PC-3 (cell line): ENCODE measurements around the gene TNKS1BP1. TPM values are rescaled to one million over a fixed set of nuclear protein-coding genes. Genes with fewer than 3 reads are reported as not detected.

Source experiments
- ATAC-seq: fragments of 200-7000 bp; cut with Tn5 transposase; 2 replicates; pipeline ENCODE4 v1.9.1; 2020; ENCODE audit warnings: mild to moderate bottlenecking, moderate library complexity
- BruUV-seq: library from RNA; stranded (reverse); fragments of 400-500 nt; replicated peaks from 2 replicates; lab custom pipeline; 2021; lab: Mats Ljungman, UMichigan
- CTCF ChIA-PET: fragments of 300-600 bp; sonication (Branson Sonifier 250); formaldehyde crosslinking; loops from one replicate; lab custom pipeline; 2022; ENCODE audit warnings: antibody characterized with exemption; lab: Charles Lee
- POLR2A ChIA-PET: fragments of 300-600 bp; sonication (Branson Sonifier 250); formaldehyde crosslinking; loops from one replicate; lab custom pipeline; 2022; ENCODE audit warnings: antibody characterized with exemption; ENCODE audit not compliant: unreplicated experiment; lab: Charles Lee
- DNase-seq: peaks from one replicate; pipeline ENCODE4 v3.0.0-alpha.2; 2015
- H2AFZ ChIP-seq: fragments of 300-600 bp; sonication (generic); 2 replicates; pipeline ENCODE4 v1.6.0; 2016; ENCODE audit warnings: antibody characterized with exemption, low read length
- H3F3A ChIP-seq: fragments of 300-600 bp; sonication (generic); one replicate; pipeline ENCODE4 v1.6.0; 2017; ENCODE audit warnings: antibody characterized with exemption, low read length, control low read depth, mild to moderate bottlenecking; ENCODE audit not compliant: unreplicated experiment
- H3K27ac ChIP-seq: fragments of 300-600 bp; sonication (generic); 2 replicates; pipeline ENCODE4 v1.5.1; 2016; ENCODE audit warnings: mild to moderate bottlenecking, low read length
- H3K27me3 ChIP-seq: fragments of 300-600 bp; sonication (generic); 2 replicates; pipeline ENCODE4 v1.6.1; 2016; ENCODE audit warnings: low read length, mixed read lengths
- H3K36me3 ChIP-seq: fragments of 300-600 bp; sonication (generic); 2 replicates; pipeline ENCODE4 v1.6.1; 2016; ENCODE audit warnings: low read depth, mixed run types, low read length, mixed read lengths
- H3K4me1 ChIP-seq: fragments of 300-600 bp; sonication (generic); 2 replicates; pipeline ENCODE4 v1.5.1; 2016; ENCODE audit warnings: low read length; ENCODE audit not compliant: insufficient read depth
- H3K4me2 ChIP-seq: fragments of 300-600 bp; sonication (generic); 2 replicates; pipeline ENCODE4 v1.6.0; 2016; ENCODE audit warnings: low read length
- H3K4me3 ChIP-seq: fragments of 300-600 bp; sonication (generic); 2 replicates; pipeline ENCODE4 v1.5.1; 2016; ENCODE audit warnings: mild to moderate bottlenecking, low read length, mixed read lengths
- H3K79me2 ChIP-seq: fragments of 300-600 bp; sonication (generic); 2 replicates; pipeline ENCODE4 v1.6.1; 2017; ENCODE audit warnings: low read length, mixed read lengths
- H3K9ac ChIP-seq: fragments of 300-600 bp; sonication (generic); 2 replicates; pipeline ENCODE4 v1.6.0; 2016; ENCODE audit warnings: mild to moderate bottlenecking, low read length
- H3K9me2 ChIP-seq: fragments of 300-600 bp; sonication (generic); replicated peaks from 2 replicates; pipeline ENCODE4 v1.6.1; 2016; ENCODE audit warnings: mixed run types, low read length, mixed read lengths
- H3K9me3 ChIP-seq: fragments of 300-600 bp; sonication (generic); 2 replicates; pipeline ENCODE4 v1.6.1; 2016; ENCODE audit warnings: low read length, mixed read lengths
- H4K20me1 ChIP-seq: fragments of 300-600 bp; sonication (generic); 2 replicates; pipeline ENCODE4 v1.6.1; 2016; ENCODE audit warnings: low read length, mixed read lengths
- CTCF ChIP-seq: fragments of 300-600 bp; sonication (generic); conservative IDR thresholded peaks from 2 replicates; pipeline ENCODE4 v1.5.1; 2017; ENCODE audit warnings: antibody characterized with exemption, low read depth, mild to moderate bottlenecking, low read length
- EZH2 ChIP-seq: fragments of 300-600 bp; sonication (generic); IDR thresholded peaks from one replicate; pipeline ENCODE4 v1.6.1; 2017; ENCODE audit warnings: antibody characterized with exemption, mild to moderate bottlenecking, low read length; ENCODE audit not compliant: unreplicated experiment
- EZH2phosphoT487 ChIP-seq: fragments of 300-600 bp; sonication (generic); IDR thresholded peaks from 2 replicates; pipeline ENCODE4 v1.6.1; 2018; ENCODE audit warnings: mild to moderate bottlenecking, antibody characterized with exemption, low read length, borderline replicate concordance
- intact Hi-C: fragments of 100-400 bp; cut with micrococcal nuclease; formaldehyde crosslinking; loops from 2 replicates; pipeline ENCODE4 v1.9.0; 2023
- total RNA-seq: library from RNA; depleted of rRNA; stranded (reverse); fragments of >200 nt; gene quantifications from 2 replicates; pipeline ENCODE4 v1.2.3, GENCODE V29; 2014

The TNKS1BP1 gene
- total RNA-seq, 1 experiment from 2014 or later = 89.6 TPM

GRCh38 chr11:57260937-57261783, 63.6 kb downstream of the TNKS1BP1 start:
- Histone ChIP-seq H3K9ac (no peak overlapping the region), H3K9me3 (no peaks in the 10 kb centered on the region), H2AFZ (no peak overlapping the region), H3K4me3 (no peak overlapping the region), H3K36me3 (no peaks in the 10 kb centered on the region), H3K79me2 (no peaks in the 10 kb centered on the region), H4K20me1 (no peaks in the 10 kb centered on the region), H3K4me2 (no peak overlapping the region), H3K4me1 (no peaks in the 10 kb centered on the region), H3K9me2 (no peaks in the 10 kb centered on the region), H3K27ac (no peak overlapping the region), H3F3A (no peaks in the 10 kb centered on the region), H3K27me3 (peaks cover 19% of the 10 kb centered on the region)
- CTCF ChIA-PET = no interaction called here
- POLR2A ChIA-PET = no interaction called here
- no peak for TF ChIP-seq CTCF
- no peak for TF ChIP-seq EZH2
- no peak for TF ChIP-seq EZH2phosphoT487
- ATAC-seq (no peak; the same call in 1 of the 2 replicates), DNase-seq (no peak)
- BruUV-seq = no TSS peak
- intact Hi-C loops = no loop called here

GRCh38 chr11:57256119-57256518, 68.6 kb downstream of the TNKS1BP1 start:
- ChIA-PET POLR2A (interaction anchor here (0.7 kb wide), 1 partner anchor 55 kb away, joined by 4 read pairs; no protein-coding TSS in a partner anchor), CTCF (no interaction called here)
- Histone ChIP-seq H3F3A (no peaks in the 10 kb centered on the region), H3K4me1 (no peaks in the 10 kb centered on the region), H3K9me2 (no peaks in the 10 kb centered on the region), H3K27me3 (peaks cover 60% of the 10 kb centered on the region), H3K4me2 (no peak overlapping the region), H4K20me1 (no peaks in the 10 kb centered on the region), H3K4me3 (no peak overlapping the region), H3K9ac (no peak overlapping the region), H3K36me3 (no peaks in the 10 kb centered on the region), H3K79me2 (no peaks in the 10 kb centered on the region), H3K27ac (no peak overlapping the region), H3K9me3 (no peaks in the 10 kb centered on the region), H2AFZ (no peak overlapping the region)
- DNase-seq (no peak), ATAC-seq (no peak)
- BruUV-seq = no TSS peak
- intact Hi-C loops = no loop called here
- TF ChIP-seq CTCF (no peak), EZH2 (no peak), EZH2phosphoT487 (no peak)

- ChIA-PET CTCF (no interaction called here), POLR2A (no interaction called here)
Observed at GRCh38 chr11:57255618-57256017, 69.1 kb downstream of the TNKS1BP1 start.

More at GRCh38 chr11:57255618-57256017, 69.1 kb downstream of the TNKS1BP1 start:
- ATAC-seq (no peak), DNase-seq (peak; percentile 18)
- no peak overlapping the region for H3K27ac ChIP-seq
- H3K4me1 ChIP-seq = no peaks in the 10 kb centered on the region
- no peaks in the 10 kb centered on the region for H3F3A ChIP-seq
- intact Hi-C loops = no loop called here
- H2AFZ ChIP-seq = no peak overlapping the region
- no peaks in the 10 kb centered on the region for H3K79me2 ChIP-seq
- no TSS peak for BruUV-seq
- H3K4me2 ChIP-seq = no peak overlapping the region
- H3K9me3 ChIP-seq = no peaks in the 10 kb centered on the region
- H4K20me1 ChIP-seq = no peaks in the 10 kb centered on the region
- H3K27me3 ChIP-seq = peaks cover 61% of the 10 kb centered on the region
- no peaks in the 10 kb centered on the region for H3K36me3 ChIP-seq
- TF ChIP-seq EZH2 (no peak), EZH2phosphoT487 (no peak), CTCF (no peak)
- no peaks in the 10 kb centered on the region for H3K9me2 ChIP-seq
- H3K4me3 ChIP-seq = no peak overlapping the region
- H3K9ac ChIP-seq = no peak overlapping the region
